GM18499 (cell line): ENCODE measurements around the gene SH3TC1.

Experiments
- ATAC-seq: cut with Tn5 transposase; IDR thresholded peaks from one replicate; pipeline ENCODE4 v1.9.1; 2021; ENCODE audit warnings: moderate number of reproducible peaks; ENCODE audit not compliant: insufficient read depth, unreplicated experiment

Gene SH3TC1

GRCh38 chr4:8225706-8226443 lies 26.8 kb downstream of the SH3TC1 start:
- ATAC-seq = no peak

GRCh38 chr4:8227201-8227770 lies 28.2 kb downstream of the SH3TC1 start:
- no peak for ATAC-seq

- ATAC-seq = no peak
Measured at GRCh38 chr4:8227771-8228318, 28.8 kb downstream of the SH3TC1 start.

GRCh38 chr4:8228319-8229250 lies 29.5 kb downstream of the SH3TC1 start:
- ATAC-seq = peak; percentile 70

DNA sequence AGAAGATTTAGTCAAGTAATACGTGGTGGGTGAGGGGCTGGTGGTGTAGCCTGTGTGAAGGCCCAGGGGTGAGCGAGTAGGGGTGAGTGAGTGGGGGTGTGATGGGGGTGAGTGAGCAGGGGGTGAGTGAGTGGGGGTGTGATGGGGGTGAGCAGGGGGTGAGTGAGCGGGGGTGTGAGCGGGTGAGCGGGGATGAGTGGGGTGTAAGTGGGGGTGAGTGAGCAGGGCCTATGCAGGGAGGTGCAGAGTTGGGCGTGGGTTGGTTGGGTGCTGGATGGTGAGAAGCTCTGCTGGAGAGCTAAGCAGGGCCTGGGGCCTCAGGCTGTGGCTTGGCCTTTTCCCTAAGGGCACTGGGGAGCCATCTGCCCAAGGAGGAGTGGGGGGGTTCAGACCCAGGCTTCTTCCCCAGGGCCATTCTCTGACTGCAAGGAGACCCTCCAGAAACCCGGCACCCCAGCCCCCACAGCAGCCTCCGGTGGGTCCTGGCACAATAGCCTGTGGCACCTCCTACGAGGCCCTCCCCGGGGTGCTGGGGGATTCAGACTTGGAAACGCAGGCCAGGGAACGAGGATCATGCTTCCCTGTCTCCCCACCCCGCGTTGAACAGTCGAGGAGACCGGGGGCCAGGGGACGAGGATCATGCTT lies 30.4 kb downstream of the SH3TC1 start:
- no peak for ATAC-seq

GRCh38 chr4:8230033-8230432 lies 30.9 kb downstream of the SH3TC1 start:
- ATAC-seq = no peak

- ATAC-seq = no peak
Measured at GRCh38 chr4:8230891-8231290, 31.8 kb downstream of the SH3TC1 start.

DNA sequence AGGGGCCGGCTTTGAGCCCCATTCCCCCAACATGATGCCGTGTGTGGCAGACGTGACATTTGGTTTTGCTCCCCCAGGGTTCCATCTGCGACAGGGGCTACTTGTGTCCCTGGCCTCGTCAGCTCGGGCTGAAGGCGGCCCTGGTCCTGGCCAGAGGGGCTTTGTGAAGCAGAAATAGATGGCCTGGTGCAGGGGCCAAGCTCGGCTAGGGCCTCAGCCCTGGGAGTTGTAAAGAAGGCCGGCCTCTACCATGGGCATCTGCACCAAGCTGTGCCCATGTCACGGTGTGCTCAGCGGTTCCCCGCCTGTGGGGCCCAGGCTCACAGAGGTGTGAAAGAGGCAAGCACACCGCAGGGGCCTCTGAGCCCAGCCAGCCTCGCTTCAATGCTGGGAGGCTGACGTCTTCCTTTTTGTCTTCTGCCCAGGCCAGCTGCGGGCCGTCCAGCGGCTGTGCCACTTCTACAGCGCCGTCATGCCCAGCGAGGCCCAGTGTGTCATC lies 32.5 kb downstream of the SH3TC1 start:
- ATAC-seq = no peak

DNA sequence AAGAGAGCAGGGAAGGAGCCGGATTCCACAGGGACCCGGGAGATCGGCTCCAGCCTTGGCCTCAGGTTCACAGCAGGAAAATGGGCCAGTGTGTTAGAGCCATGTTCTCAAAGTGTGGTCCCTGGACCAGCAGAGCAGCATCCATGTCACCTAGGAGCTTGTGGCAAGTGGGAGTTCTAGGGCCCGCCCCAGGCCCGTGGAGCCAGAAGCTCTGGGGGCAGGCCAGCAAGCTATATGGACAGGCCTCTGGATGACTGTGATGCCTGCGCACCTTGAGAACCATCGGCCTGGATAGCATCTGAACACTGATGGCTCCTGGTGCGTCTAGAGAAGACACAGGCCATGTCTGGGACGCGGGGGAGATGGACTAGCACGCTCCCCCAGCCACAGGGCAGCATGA lies 33.7 kb downstream of the SH3TC1 start:
- no peak for ATAC-seq

DNA sequence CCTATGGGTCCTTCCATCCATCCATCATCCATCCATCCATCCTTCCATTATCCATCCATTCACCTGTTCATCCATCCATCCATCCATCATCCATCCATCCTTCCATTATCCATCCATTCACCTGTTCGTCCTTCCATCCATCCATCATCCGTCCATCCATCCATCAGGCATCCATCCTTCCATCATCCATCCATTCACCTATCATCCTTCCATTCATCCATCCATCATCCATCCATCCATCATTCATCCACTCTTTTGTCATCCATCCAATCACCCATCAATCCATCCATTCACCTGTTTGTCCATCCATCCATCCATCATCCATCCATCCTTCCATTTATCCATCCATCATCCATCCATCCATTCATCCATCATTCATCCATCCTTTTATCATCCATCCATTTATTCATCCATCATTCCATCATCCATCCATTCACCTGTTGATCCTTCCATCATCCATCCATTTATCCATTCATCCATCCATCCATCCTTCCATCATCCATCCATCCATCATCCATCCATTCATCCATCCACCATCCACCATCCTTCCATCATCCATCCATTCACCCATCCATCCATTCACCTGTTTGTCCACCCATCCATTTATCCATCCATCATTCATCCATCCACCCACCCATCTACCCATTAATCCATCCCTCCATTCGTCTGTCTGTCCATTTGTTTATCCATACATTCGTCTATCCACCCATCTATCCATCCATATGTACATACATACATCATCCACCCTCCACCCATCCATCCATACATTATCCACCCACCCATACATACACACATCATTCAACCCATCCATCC lies 34.8 kb downstream of the SH3TC1 start:
- no peak for ATAC-seq

DNA sequence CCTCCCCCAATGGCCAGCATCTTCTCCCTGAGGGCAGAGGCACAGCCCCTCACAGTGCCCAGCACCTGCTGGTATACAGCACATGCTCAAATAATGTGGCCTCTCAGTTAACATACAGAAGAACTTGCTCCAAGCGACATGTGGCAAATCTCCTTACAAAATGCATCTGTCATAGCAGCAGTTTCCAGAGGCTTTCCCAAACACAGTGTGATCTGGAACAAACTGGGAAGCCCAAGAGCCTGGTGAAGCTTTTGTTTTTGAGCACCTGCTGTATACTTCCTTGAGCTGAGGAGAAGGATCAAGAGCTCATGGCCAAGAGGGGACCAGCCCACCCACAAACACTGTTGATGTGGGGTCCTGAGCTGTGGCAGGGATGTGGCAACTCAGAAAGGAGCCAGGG lies 35.6 kb downstream of the SH3TC1 start:
- no peak for ATAC-seq

DNA sequence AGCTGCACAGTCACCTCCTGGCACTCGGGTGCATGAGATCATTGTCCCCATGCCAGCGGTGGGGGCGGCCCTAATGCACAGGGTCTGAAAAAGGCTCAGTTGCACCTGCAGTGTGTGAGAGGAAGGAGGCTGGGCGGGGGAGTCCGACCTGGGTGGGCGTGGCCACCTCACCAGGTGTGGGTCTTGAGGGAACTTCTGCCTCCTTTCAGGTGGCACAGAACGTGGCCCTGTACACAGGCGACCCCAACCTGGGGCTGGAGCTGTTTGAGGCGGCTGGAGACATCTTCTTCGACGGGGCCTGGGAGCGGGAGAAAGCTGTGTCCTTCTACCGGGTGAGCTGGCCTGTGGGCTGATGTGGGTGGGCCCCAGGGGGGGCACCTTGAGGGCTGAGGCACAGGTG lies 36.1 kb downstream of the SH3TC1 start:
- no peak for ATAC-seq

- ATAC-seq = no peak
Measured at GRCh38 chr4:8235686-8236085, 36.6 kb downstream of the SH3TC1 start.

- no peak for ATAC-seq
Measured at GRCh38 chr4:8236106-8236919, 37.2 kb downstream of the SH3TC1 start.

- no peak for ATAC-seq
Measured at GRCh38 chr4:8236920-8237195, 37.8 kb downstream of the SH3TC1 start.

- ATAC-seq = no peak
Measured at GRCh38 chr4:8237256-8237989, 38.3 kb downstream of the SH3TC1 start.

- ATAC-seq = no peak
Measured at GRCh38 chr4:8238036-8238511, 39.0 kb downstream of the SH3TC1 start.

DNA sequence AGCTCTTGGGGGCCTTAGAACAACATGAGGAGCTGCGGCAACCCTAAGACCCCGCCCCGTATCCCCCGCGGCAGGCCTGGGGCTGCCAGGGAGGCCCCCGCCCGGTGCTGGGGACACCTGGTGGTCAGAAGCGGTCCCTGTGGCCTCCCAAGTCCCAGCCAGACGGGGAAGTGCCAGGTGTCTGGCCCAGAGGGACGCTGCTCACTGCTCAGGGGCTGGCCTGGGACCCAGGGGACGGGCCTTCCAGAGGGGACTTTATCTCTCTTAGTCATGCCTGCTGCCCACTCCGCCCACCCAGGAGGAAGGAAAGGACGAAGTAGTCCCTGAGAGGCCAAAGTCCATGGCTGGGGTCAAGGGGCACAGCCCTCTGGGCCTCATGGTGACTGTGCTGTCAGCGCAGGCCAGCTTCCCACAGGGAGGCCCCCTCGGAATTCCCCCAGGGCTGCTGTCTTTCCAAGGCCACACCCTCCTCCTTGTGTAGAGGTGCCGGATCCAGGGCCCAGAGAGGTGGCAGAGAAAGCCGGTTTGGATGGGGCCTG lies 39.5 kb downstream of the SH3TC1 start:
- no peak for ATAC-seq
